HepG2 (cell line): Measurements from ENCODE around the gene HNRNPL. TPM values are rescaled to one million over a fixed set of nuclear protein-coding genes. Genes with fewer than 3 reads are reported as not detected.

Experiments used
- ARHGAP35 ChIP-seq: sonication (generic); formaldehyde crosslinking; IDR thresholded peaks from 2 replicates; pipeline ENCODE4 v1.9.0; 2022; ENCODE audit warnings: mild to moderate bottlenecking, inconsistent platforms, moderate library complexity, missing genetic modification reagents, borderline replicate concordance
- ATF7 ChIP-seq, 2 experiments: fragments of 450-650 bp in 1 of 2; sonication (generic) in 1 of 2; formaldehyde crosslinking in 1 of 2; IDR thresholded peaks; 2 replicates each; pipeline versions ENCODE4 v1.4.0 to v1.6.1; 2016 to 2020; ENCODE audit warnings: antibody characterized with exemption in 1 of 2, mild to moderate bottlenecking in 1 of 2, missing genetic modification reagents in 1 of 2
- CAMTA2 ChIP-seq: sonication (generic); formaldehyde crosslinking; IDR thresholded peaks from 2 replicates; pipeline ENCODE4 v1.4.0; 2020; ENCODE audit warnings: mild to moderate bottlenecking, missing genetic modification reagents, borderline replicate concordance
- HDAC2 ChIP-seq: sonication (generic); formaldehyde crosslinking; IDR thresholded peaks from 2 replicates; pipeline ENCODE4 v1.4.0; 2020; ENCODE audit warnings: missing genetic modification reagents
- HIVEP1 ChIP-seq: sonication (generic); formaldehyde crosslinking; IDR thresholded peaks from 2 replicates; pipeline ENCODE4 v1.4.0; 2020; ENCODE audit warnings: mild to moderate bottlenecking, missing genetic modification reagents
- KDM5B ChIP-seq: sonication (generic); formaldehyde crosslinking; IDR thresholded peaks from 2 replicates; pipeline ENCODE4 v1.4.0; 2020; ENCODE audit warnings: missing genetic modification reagents, mild to moderate bottlenecking, borderline replicate concordance
- PHF5A ChIP-seq: IDR thresholded peaks from one replicate; pipeline ENCODE4 v1.6.1; 2018; ENCODE audit warnings: low read depth, missing genetic modification reagents; ENCODE audit not compliant: unreplicated experiment
- REL ChIP-seq: sonication (generic); formaldehyde crosslinking; conservative IDR thresholded peaks from 2 replicates; pipeline ENCODE4 v1.8.0; 2022; ENCODE audit warnings: mild to moderate bottlenecking, missing genetic modification reagents, moderate library complexity
- SOX5 ChIP-seq: IDR thresholded peaks from 2 replicates; pipeline ENCODE4 v1.6.1; 2016; ENCODE audit warnings: borderline replicate concordance
- SP5 ChIP-seq: IDR thresholded peaks from 2 replicates; pipeline ENCODE4 v1.6.1; 2016; ENCODE audit warnings: low read depth, borderline replicate concordance
- WIZ ChIP-seq: sonication (generic); formaldehyde crosslinking; IDR thresholded peaks from 2 replicates; pipeline ENCODE4 v1.5.1; 2020; ENCODE audit warnings: mild to moderate bottlenecking, missing genetic modification reagents
- ZFY ChIP-seq: sonication (generic); formaldehyde crosslinking; IDR thresholded peaks from 2 replicates; pipeline ENCODE4 v1.4.0; 2020; ENCODE audit warnings: missing genetic modification reagents
- ZIK1 ChIP-seq: sonication (generic); formaldehyde crosslinking; IDR thresholded peaks from 2 replicates; pipeline ENCODE4 v1.5.0; 2020; ENCODE audit warnings: mild to moderate bottlenecking, low read depth, missing genetic modification reagents, borderline replicate concordance
- ZNF263 ChIP-seq: sonication (generic); formaldehyde crosslinking; IDR thresholded peaks from 2 replicates; pipeline ENCODE4 v1.4.0; 2020; ENCODE audit warnings: missing genetic modification reagents
- ZNF652 ChIP-seq: IDR thresholded peaks from 2 replicates; pipeline ENCODE4 v1.6.1; 2016; ENCODE audit warnings: low read depth, borderline replicate concordance
- ZNF749 ChIP-seq: sonication (generic); formaldehyde crosslinking; IDR thresholded peaks from 2 replicates; pipeline ENCODE4 v1.8.0; 2022; ENCODE audit warnings: mild to moderate bottlenecking, missing genetic modification reagents, moderate library complexity, borderline replicate concordance
- ZNF776 ChIP-seq: sonication (generic); formaldehyde crosslinking; IDR thresholded peaks from 2 replicates; pipeline ENCODE4 v1.4.0; 2020; ENCODE audit warnings: mild to moderate bottlenecking, missing genetic modification reagents
- ZNF780A ChIP-seq: sonication (generic); formaldehyde crosslinking; IDR thresholded peaks from 2 replicates; pipeline ENCODE4 v1.8.0; 2022; ENCODE audit warnings: mild to moderate bottlenecking, missing genetic modification reagents, moderate library complexity
- polyA plus RNA-seq, 8 experiments: library from polyadenylated mRNA; depleted of rRNA in 3 of 8; stranded (reverse) in 7 of 8; unstranded in 1 of 8; fragments of >200 nt; fragmentation: Illumina TruSeq in 4 of 8; extraction: Trizol in 4 of 8; gene quantifications; 2 replicates each; pipeline versions ENCODE4 v1.2.1 to v1.2.3, GENCODE V29; 2011 to 2016; ENCODE audit warnings: low read depth in 4 of 8, missing spikeins in 1 of 8, mixed read lengths in 1 of 8; ENCODE audit not compliant: insufficient read depth in 1 of 8
- total RNA-seq, 5 experiments: library from RNA; depleted of rRNA; stranded (reverse); fragments of >200 nt; fragmentation: Illumina TruSeq; extraction: Trizol; gene quantifications; 2 replicates each; pipeline ENCODE4 v1.2.3, GENCODE V29; 2016; ENCODE audit warnings: low read depth in 1 of 5
- TF ChIP-seq, protein P1 (sequence below): sonication (generic); formaldehyde crosslinking; IDR thresholded peaks from 2 replicates; pipeline ENCODE4 v1.4.0; 2020; ENCODE audit warnings: mild to moderate bottlenecking, missing genetic modification reagents, borderline replicate concordance
- TF ChIP-seq, protein P2 (sequence below): sonication (generic); formaldehyde crosslinking; IDR thresholded peaks from 2 replicates; pipeline ENCODE4 v1.8.1; 2022; ENCODE audit warnings: mild to moderate bottlenecking, missing genetic modification reagents
- TF ChIP-seq, protein P3 (sequence below), 2 experiments: fragments of 450-650 bp in 1 of 2; sonication (generic) in 1 of 2; formaldehyde crosslinking; IDR thresholded peaks; 2 replicates each; pipeline versions ENCODE4 v1.5.0 to v1.8.0; 2020 to 2022; ENCODE audit warnings: mild to moderate bottlenecking in 1 of 2, missing genetic modification reagents in 1 of 2
- TF ChIP-seq, protein P4 (sequence below): sonication (generic); formaldehyde crosslinking; IDR thresholded peaks from 2 replicates; pipeline ENCODE4 v1.8.0; 2022; ENCODE audit warnings: mild to moderate bottlenecking, missing genetic modification reagents, moderate library complexity

The HNRNPL gene
- total and polyA plus RNA-seq, 2 of the 13 experiments (the other 11 are each of a cell fraction or from before 2014, with no cell fraction given) = 156 to 278 TPM

DNA sequence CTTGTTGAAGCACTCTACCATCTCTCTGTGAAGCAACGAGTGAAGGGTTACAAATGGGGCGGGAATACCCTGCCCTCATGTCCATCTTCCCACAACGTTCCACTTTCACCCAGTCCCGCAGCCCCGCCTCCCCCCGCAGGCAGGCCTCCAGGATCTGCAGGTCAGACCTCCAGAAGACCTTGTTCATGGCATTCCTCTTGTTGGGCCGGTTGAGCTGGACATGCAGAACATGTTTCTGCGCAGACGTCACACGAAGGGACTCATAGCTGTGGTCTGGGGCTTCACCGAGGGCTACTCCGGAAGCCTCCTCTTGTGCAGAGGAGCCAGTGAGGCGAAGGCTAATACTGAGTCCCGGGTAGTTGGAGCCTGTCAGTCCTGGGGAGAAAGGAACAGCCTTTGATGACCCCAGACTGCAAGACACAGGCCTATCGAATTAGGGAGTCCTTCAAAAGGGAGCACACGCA lies 18.6 kb downstream of the HNRNPL start (continued):
- TF ChIP-seq, protein P1, sequence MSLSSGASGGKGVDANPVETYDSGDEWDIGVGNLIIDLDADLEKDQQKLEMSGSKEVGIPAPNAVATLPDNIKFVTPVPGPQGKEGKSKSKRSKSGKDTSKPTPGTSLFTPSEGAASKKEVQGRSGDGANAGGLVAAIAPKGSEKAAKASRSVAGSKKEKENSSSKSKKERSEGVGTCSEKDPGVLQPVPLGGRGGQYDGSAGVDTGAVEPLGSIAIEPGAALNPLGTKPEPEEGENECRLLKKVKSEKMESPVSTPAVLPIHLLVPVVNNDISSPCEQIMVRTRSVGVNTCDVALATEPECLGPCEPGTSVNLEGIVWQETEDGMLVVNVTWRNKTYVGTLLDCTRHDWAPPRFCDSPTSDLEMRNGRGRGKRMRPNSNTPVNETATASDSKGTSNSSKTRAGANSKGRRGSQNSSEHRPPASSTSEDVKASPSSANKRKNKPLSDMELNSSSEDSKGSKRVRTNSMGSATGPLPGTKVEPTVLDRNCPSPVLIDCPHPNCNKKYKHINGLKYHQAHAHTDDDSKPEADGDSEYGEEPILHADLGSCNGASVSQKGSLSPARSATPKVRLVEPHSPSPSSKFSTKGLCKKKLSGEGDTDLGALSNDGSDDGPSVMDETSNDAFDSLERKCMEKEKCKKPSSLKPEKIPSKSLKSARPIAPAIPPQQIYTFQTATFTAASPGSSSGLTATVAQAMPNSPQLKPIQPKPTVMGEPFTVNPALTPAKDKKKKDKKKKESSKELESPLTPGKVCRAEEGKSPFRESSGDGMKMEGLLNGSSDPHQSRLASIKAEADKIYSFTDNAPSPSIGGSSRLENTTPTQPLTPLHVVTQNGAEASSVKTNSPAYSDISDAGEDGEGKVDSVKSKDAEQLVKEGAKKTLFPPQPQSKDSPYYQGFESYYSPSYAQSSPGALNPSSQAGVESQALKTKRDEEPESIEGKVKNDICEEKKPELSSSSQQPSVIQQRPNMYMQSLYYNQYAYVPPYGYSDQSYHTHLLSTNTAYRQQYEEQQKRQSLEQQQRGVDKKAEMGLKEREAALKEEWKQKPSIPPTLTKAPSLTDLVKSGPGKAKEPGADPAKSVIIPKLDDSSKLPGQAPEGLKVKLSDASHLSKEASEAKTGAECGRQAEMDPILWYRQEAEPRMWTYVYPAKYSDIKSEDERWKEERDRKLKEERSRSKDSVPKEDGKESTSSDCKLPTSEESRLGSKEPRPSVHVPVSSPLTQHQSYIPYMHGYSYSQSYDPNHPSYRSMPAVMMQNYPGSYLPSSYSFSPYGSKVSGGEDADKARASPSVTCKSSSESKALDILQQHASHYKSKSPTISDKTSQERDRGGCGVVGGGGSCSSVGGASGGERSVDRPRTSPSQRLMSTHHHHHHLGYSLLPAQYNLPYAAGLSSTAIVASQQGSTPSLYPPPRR (CRISPR knock-in tag) = peak; percentile 52; the same call in 1 of the 2 replicates
- TF ChIP-seq SOX5 (CRISPR knock-in tag) (no peak), ZNF780A (CRISPR knock-in tag) (no peak), ZFY (0 out of 2 replicates have a peak, but pooled peaks have one; percentile 43), SP5 (CRISPR knock-in tag) (peak; percentile 92), ZNF263 (CRISPR knock-in tag) (no peak), HDAC2 (peak; percentile 40; the same call in 1 of the 2 replicates), ARHGAP35 (no peak), HIVEP1 (CRISPR knock-in tag) (peak; percentile 40; the same call in 1 of the 2 replicates), KDM5B (CRISPR knock-in tag) (no peak), ATF7 (IDR thresholded peaks at IDR 0.05) (no peak), ATF7 (CRISPR knock-in tag; IDR thresholded peaks at IDR 0.05) (peak; percentile 48; the same call in 1 of the 2 replicates), ZNF776 (CRISPR knock-in tag) (no peak), ZIK1 (no peak), ZNF749 (no peak), CAMTA2 (CRISPR knock-in tag) (no peak), PHF5A (CRISPR knock-in tag) (no peak), ZNF652 (peak; percentile 86), REL (no peak), WIZ (CRISPR knock-in tag) (no peak)
- TF ChIP-seq, protein P2, sequence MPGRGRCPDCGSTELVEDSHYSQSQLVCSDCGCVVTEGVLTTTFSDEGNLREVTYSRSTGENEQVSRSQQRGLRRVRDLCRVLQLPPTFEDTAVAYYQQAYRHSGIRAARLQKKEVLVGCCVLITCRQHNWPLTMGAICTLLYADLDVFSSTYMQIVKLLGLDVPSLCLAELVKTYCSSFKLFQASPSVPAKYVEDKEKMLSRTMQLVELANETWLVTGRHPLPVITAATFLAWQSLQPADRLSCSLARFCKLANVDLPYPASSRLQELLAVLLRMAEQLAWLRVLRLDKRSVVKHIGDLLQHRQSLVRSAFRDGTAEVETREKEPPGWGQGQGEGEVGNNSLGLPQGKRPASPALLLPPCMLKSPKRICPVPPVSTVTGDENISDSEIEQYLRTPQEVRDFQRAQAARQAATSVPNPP (CRISPR knock-in tag) = no peak
- TF ChIP-seq, protein P3, sequence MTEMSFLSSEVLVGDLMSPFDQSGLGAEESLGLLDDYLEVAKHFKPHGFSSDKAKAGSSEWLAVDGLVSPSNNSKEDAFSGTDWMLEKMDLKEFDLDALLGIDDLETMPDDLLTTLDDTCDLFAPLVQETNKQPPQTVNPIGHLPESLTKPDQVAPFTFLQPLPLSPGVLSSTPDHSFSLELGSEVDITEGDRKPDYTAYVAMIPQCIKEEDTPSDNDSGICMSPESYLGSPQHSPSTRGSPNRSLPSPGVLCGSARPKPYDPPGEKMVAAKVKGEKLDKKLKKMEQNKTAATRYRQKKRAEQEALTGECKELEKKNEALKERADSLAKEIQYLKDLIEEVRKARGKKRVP (CRISPR knock-in tag; IDR thresholded peaks at IDR 0.05) = no peak
- TF ChIP-seq, protein P4, sequence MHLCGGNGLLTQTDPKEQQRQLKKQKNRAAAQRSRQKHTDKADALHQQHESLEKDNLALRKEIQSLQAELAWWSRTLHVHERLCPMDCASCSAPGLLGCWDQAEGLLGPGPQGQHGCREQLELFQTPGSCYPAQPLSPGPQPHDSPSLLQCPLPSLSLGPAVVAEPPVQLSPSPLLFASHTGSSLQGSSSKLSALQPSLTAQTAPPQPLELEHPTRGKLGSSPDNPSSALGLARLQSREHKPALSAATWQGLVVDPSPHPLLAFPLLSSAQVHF (CRISPR knock-in tag) = no peak
